HCT116 (cell line): ENCODE results near the gene IL1RAPL1.

ENCODE experiments used
- CEBPB ChIP-seq: IDR thresholded peaks from 2 replicates; pipeline ENCODE4 v1.6.1; 2012; ENCODE audit warnings: low read depth
- EGR1 ChIP-seq: IDR thresholded peaks from 2 replicates; pipeline ENCODE4 v1.6.1; 2012; ENCODE audit warnings: low read depth
- FOSL1 ChIP-seq: IDR thresholded peaks from 2 replicates; pipeline ENCODE4 v1.6.1; 2012; ENCODE audit warnings: low read depth
- RAD21 ChIP-seq: IDR thresholded peaks from 2 replicates; pipeline ENCODE4 v1.6.1; 2012; ENCODE audit warnings: low read depth, mild to moderate bottlenecking
- SIN3A ChIP-seq: IDR thresholded peaks from 2 replicates; pipeline ENCODE4 v1.6.1; 2012; ENCODE audit warnings: low read depth
- SP1 ChIP-seq: IDR thresholded peaks from 2 replicates; pipeline ENCODE4 v1.6.1; 2012; ENCODE audit warnings: low read depth
- ZFX ChIP-seq: fragments of 450-650 bp; IDR thresholded peaks from 2 replicates; pipeline ENCODE4 v1.6.1; 2017
- ZNF274 ChIP-seq: fragments of 200-500 bp; sonication (Bioruptor generic); IDR thresholded peaks from 2 replicates; pipeline ENCODE4 v1.6.1; 2014; ENCODE audit warnings: mild to moderate bottlenecking, low read depth, low read length, inconsistent platforms
- TF ChIP-seq, protein P1 (sequence below), 3 experiments: fragments of 200-600 bp in 1 of 3; sonication (generic) in 1 of 3; IDR thresholded peaks in 2 of 3; conservative IDR thresholded peaks in 1 of 3; 2 replicates each; pipeline ENCODE4 v1.5.1; 2012 to 2017; ENCODE audit warnings: low read depth in 2 of 3, low read length in 2 of 3, antibody characterized with exemption in 1 of 3, borderline replicate concordance in 1 of 3, control low read depth in 1 of 3, mild to moderate bottlenecking in 1 of 3, mixed read lengths in 1 of 3, mixed run types in 1 of 3, moderate library complexity in 1 of 3; ENCODE audit not compliant: insufficient read depth in 1 of 3
- TF ChIP-seq, protein P2 (sequence below): IDR thresholded peaks from 2 replicates; pipeline ENCODE4 v1.6.1; 2012

DNA sequence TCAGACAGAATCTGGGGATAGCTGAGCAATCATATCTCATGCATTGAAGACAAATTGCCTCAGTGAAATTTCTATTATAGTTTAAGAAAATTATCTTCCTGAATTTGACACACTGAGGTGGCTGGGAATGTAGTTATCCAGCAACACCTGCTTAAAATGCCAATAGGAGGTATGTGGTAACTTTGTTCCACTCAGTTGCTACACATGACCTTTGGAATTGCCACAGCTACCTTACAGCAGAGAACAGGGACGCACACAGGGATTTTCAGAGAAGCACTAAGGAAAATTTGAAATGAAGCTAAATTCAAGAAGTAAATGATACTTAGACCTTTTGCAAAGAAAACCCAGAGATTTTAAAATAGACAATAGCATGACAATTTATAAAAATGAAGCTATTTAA lies 264.6 kb downstream of the IL1RAPL1 start:
- TF ChIP-seq SIN3A (no peak), SP1 (no peak), RAD21 (no peak), ZFX (no peak), ZNF274 (no peak), FOSL1 (no peak), EGR1 (no peak), CEBPB (no peak)
- TF ChIP-seq, protein P1, sequence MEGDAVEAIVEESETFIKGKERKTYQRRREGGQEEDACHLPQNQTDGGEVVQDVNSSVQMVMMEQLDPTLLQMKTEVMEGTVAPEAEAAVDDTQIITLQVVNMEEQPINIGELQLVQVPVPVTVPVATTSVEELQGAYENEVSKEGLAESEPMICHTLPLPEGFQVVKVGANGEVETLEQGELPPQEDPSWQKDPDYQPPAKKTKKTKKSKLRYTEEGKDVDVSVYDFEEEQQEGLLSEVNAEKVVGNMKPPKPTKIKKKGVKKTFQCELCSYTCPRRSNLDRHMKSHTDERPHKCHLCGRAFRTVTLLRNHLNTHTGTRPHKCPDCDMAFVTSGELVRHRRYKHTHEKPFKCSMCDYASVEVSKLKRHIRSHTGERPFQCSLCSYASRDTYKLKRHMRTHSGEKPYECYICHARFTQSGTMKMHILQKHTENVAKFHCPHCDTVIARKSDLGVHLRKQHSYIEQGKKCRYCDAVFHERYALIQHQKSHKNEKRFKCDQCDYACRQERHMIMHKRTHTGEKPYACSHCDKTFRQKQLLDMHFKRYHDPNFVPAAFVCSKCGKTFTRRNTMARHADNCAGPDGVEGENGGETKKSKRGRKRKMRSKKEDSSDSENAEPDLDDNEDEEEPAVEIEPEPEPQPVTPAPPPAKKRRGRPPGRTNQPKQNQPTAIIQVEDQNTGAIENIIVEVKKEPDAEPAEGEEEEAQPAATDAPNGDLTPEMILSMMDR (IDR thresholded peaks at IDR 0.05 in 2 of 3, conservative IDR thresholded peaks at IDR 0.05 in 1 of 3; ENCODE audit: borderline replicate concordance in 1 of 3, insufficient read depth in 1 of 3, low read depth in 2 of 3, low read length in 2 of 3) = no peak
- TF ChIP-seq, protein P2, sequence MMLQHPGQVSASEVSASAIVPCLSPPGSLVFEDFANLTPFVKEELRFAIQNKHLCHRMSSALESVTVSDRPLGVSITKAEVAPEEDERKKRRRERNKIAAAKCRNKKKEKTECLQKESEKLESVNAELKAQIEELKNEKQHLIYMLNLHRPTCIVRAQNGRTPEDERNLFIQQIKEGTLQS = no peak
